Naive thymus-derived CD4-positive, alpha-beta T cell (primary cell): ENCODE measurements around the gene ZNF423. TPM values are rescaled to one million over a fixed set of nuclear protein-coding genes. Genes with fewer than 3 reads are reported as not detected.

Experiments used
- ATAC-seq: fragments of 150-1000 bp; cut with Tn5 transposase; 2 replicates; pipeline ENCODE4 v1.10.0; 2021; ENCODE audit warnings: mild to moderate bottlenecking, moderate library complexity
- CTCF ChIA-PET: fragments of 350-600 bp; sonication (Branson Sonifier 250); formaldehyde crosslinking; loops from one replicate; lab custom pipeline; 2021; ENCODE audit warnings: antibody characterized with exemption; lab: Charles Lee
- POLR2A ChIA-PET: fragments of 350-600 bp; sonication (Branson Sonifier 250); formaldehyde crosslinking; loops from one replicate; lab custom pipeline; 2021; ENCODE audit warnings: antibody characterized with exemption, inconsistent platforms; lab: Charles Lee
- DNase-seq, 9 donors: peaks; one replicate each; pipeline versions ENCODE4 v3.0.0 to v3.0.0-alpha.2; 2020 to 2022; ENCODE audit warnings: mixed read lengths in 1 of 9
- H3K27ac ChIP-seq: one replicate; pipeline ENCODE4 v1.7.0; 2013; ENCODE audit warnings: mild to moderate bottlenecking, low read depth, low read length, moderate library complexity
- H3K27me3 ChIP-seq, 2 donors: one replicate each; pipeline ENCODE4 v1.7.0; 2013; ENCODE audit warnings: low read length in 2 of 2, mild to moderate bottlenecking in 2 of 2, moderate library complexity in 2 of 2; ENCODE audit not compliant: control insufficient read depth in 2 of 2, insufficient read depth in 2 of 2
- H3K36me3 ChIP-seq, 3 experiments: 1 replicate in 2 of 3; 2 replicates in 1 of 3; pipeline ENCODE4 v1.7.0; 2013; ENCODE audit warnings: low read length in 3 of 3, mild to moderate bottlenecking in 3 of 3, moderate library complexity in 1 of 3; ENCODE audit not compliant: insufficient read depth in 3 of 3, control insufficient read depth in 2 of 3
- H3K4me1 ChIP-seq, 2 donors: one replicate each; pipeline ENCODE4 v1.7.0; 2013; ENCODE audit warnings: low read length in 2 of 2, mild to moderate bottlenecking in 2 of 2, moderate library complexity in 1 of 2; ENCODE audit not compliant: control insufficient read depth in 2 of 2, insufficient read depth in 2 of 2
- H3K4me3 ChIP-seq: 2 replicates; pipeline ENCODE4 v1.7.0; 2013; ENCODE audit warnings: mild to moderate bottlenecking, low read length
- H3K9me3 ChIP-seq, 3 experiments: 1 replicate in 2 of 3; 2 replicates in 1 of 3; pipeline ENCODE4 v1.7.0; 2013; ENCODE audit warnings: low read length in 3 of 3; ENCODE audit not compliant: control insufficient read depth in 2 of 3
- H3K27ac Mint-ChIP-seq, 9 donors: one replicate each; pipeline ENCODE4 v1.8.0; 2020 to 2022; ENCODE audit warnings: mixed read lengths in 9 of 9, mild to moderate bottlenecking in 8 of 9, moderate library complexity in 5 of 9, inconsistent platforms in 2 of 9
- H3K27me3 Mint-ChIP-seq, 5 donors: one replicate each; pipeline ENCODE4 v1.8.0; 2021 to 2022; ENCODE audit warnings: mixed read lengths in 5 of 5, mild to moderate bottlenecking in 1 of 5
- H3K36me3 Mint-ChIP-seq, 5 donors: one replicate each; pipeline ENCODE4 v1.8.0; 2020 to 2022; ENCODE audit warnings: mixed read lengths in 5 of 5, mild to moderate bottlenecking in 3 of 5, inconsistent platforms in 1 of 5
- H3K4me1 Mint-ChIP-seq, 7 donors: one replicate each; pipeline ENCODE4 v1.8.0; 2020 to 2022; ENCODE audit warnings: mixed read lengths in 7 of 7, mild to moderate bottlenecking in 3 of 7, inconsistent platforms in 1 of 7
- H3K4me3 Mint-ChIP-seq, 10 donors: one replicate each; pipeline ENCODE4 v1.8.0; 2020 to 2022; ENCODE audit warnings: mild to moderate bottlenecking in 10 of 10, mixed read lengths in 10 of 10, moderate library complexity in 6 of 10, inconsistent platforms in 2 of 10
- H3K9me3 Mint-ChIP-seq, 11 donors: one replicate each; pipeline ENCODE4 v1.8.0; 2020 to 2022; ENCODE audit warnings: mixed read lengths in 11 of 11, mild to moderate bottlenecking in 4 of 11, inconsistent platforms in 1 of 11, moderate library complexity in 1 of 11
- intact Hi-C, 2 donors: fragments of 100-400 bp; cut with micrococcal nuclease; formaldehyde crosslinking; loops; one replicate each; pipeline ENCODE4 v1.15.1; 2023
- polyA plus RNA-seq, 2 donors: library from polyadenylated mRNA; unstranded; fragments of 300-500 nt; fragmentation: Illumina TruSeq; gene quantifications; one replicate each; pipeline ENCODE4 v1.2.3, GENCODE V29; 2021
- total RNA-seq, 6 experiments: library from RNA in 5 of 6; stranded (reverse) in 5 of 6; gene quantifications; 1 replicate in 5 of 6; 2 replicates in 1 of 6; pipeline ENCODE4 v1.2.3 and lab custom pipeline; 2021 to 2026

ZNF423 gene
- total and polyA plus RNA-seq, 7 experiments from 2014 or later: not detected

DNA sequence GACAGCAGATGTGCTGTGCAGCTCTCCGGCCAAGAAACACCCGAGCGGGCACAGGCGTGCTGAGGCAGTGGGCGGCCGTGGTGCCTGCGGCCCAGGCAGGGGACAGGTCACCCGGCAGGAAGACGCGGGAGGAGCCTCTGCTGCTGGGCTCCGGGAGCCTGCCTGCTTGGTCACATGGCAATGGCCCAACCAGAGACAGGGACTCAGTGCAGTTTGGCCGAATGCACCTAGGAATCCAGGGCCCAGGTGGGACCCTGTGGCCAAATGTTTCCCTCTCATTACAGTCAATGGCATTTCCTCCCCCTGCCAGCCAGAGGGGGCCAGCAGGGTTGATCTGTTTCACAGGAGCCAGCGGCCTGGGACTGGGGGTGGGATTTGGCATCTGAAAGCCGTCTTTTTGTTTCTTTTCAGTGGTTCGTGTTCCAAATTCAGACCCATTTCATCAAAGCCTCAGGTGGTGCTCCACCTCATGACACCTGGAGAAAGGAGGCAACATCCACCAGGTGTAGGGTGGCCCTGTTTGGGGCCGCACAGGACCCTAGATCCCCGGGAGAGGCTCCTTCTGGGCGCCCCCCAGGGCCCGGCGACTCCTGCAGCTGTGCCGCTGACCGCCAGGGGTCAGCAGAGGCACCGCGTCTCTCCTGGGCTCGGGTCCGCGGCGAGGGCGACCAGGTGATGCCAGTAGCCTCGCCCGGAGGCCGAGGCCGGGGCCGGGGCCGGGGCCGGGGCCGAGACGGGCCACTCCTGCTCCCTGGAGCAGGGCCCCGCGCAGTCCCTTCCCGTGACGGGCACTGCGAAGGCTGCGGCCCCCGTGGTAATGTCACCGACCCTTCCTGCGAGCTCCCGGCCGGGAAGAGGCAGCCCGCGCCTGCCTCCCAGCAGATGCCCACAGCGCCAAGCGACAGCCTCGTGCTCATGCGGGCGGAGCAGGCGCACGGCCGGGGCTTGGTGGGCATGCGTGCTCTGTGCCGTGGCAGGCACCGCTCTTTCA, 363.8 kb downstream of the ZNF423 start:
- H3K27me3 Mint-ChIP-seq: no peaks in the 10 kb centered on the region
- no peak overlapping the region for H3K4me3 ChIP-seq
- intact Hi-C loops: loop anchor here (1.0 to 2.0 kb wide), 4 partner anchors 29 to 101 kb away; no protein-coding TSS in a partner anchor
- H3K9me3 ChIP-seq: no peaks in the 10 kb centered on the region
- H3K9me3 Mint-ChIP-seq: peaks cover 0 to 3% (median 0%) of the 10 kb centered on the region in 11 donors
- H3K27me3 ChIP-seq: no peaks in the 10 kb centered on the region
- peak in 8 of 9 donors; percentile 20 to 63 (median 40) for DNase-seq
- no peaks in the 10 kb centered on the region for H3K4me1 ChIP-seq
- ChIA-PET POLR2A (no interaction called here), CTCF (interaction anchor here (0.6 kb wide), 1 partner anchor 28 kb away, joined by 4 read pairs; no protein-coding TSS in a partner anchor)
- no peaks in the 10 kb centered on the region for H3K36me3 Mint-ChIP-seq
- H3K4me1 Mint-ChIP-seq: peaks cover 0 to 15% (median 6%) of the 10 kb centered on the region in 7 donors
- no peak overlapping the region for H3K27ac Mint-ChIP-seq
- H3K4me3 Mint-ChIP-seq: peak overlapping the region in 7 of 10 donors; percentile 12 to 66 (median 39)
- peak; percentile 60 for ATAC-seq
- H3K36me3 ChIP-seq: no peaks in the 10 kb centered on the region
- no peak overlapping the region for H3K27ac ChIP-seq

GRCh38 chr16:49491106-49491670, 364.7 kb downstream of the ZNF423 start:
- H3K9me3 ChIP-seq: no peaks in the 10 kb centered on the region
- ChIA-PET CTCF (no interaction called here), POLR2A (no interaction called here)
- H3K27me3 ChIP-seq: no peaks in the 10 kb centered on the region
- no peaks in the 10 kb centered on the region for H3K27me3 Mint-ChIP-seq
- DNase-seq: no peak
- H3K4me3 ChIP-seq: no peak overlapping the region
- H3K9me3 Mint-ChIP-seq: no peaks in the 10 kb centered on the region
- no peak for ATAC-seq
- H3K36me3 ChIP-seq: no peaks in the 10 kb centered on the region
- H3K4me3 Mint-ChIP-seq: peak overlapping the region in 2 of 10 donors; percentile 29 to 59
- no peaks in the 10 kb centered on the region for H3K4me1 ChIP-seq
- peak overlapping the region in 1 of 9 donors; percentile 70 for H3K27ac Mint-ChIP-seq
- intact Hi-C loops: no loop called here
- H3K4me1 Mint-ChIP-seq: peaks cover 0 to 15% (median 6%) of the 10 kb centered on the region in 7 donors
- no peak overlapping the region for H3K27ac ChIP-seq
- H3K36me3 Mint-ChIP-seq: no peaks in the 10 kb centered on the region

DNA sequence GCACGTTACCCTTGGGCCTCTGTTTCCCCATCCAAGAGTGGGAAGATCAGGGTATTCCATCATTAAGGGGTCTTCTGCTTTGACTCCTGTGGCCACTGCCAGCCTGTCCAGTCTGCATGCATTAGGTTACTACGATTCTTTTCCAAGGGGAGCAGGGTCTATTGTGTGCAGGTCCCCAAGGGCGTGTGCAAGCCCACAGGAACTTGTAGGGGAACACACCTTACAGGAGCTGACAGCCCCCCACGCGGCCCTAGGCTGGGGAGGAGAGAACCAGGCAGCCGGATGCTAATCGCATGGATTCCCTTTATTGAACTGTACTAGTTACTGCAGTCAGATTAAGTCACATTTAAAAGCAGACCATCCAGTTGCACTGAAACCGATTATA, 365.6 kb downstream of the ZNF423 start:
- Mint-ChIP-seq H3K27me3 (peaks cover 0 to 3% (median 0%) of the 10 kb centered on the region in 5 donors), H3K9me3 (no peaks in the 10 kb centered on the region), H3K4me3 (no peak overlapping the region), H3K27ac (no peak overlapping the region), H3K36me3 (no peaks in the 10 kb centered on the region), H3K4me1 (peaks cover 0 to 15% (median 6%) of the 10 kb centered on the region in 7 donors)
- Histone ChIP-seq H3K4me3 (no peak overlapping the region), H3K27me3 (no peaks in the 10 kb centered on the region), H3K27ac (no peak overlapping the region), H3K4me1 (no peaks in the 10 kb centered on the region), H3K9me3 (no peaks in the 10 kb centered on the region), H3K36me3 (no peaks in the 10 kb centered on the region)
- DNase-seq: no peak
- POLR2A ChIA-PET: no interaction called here
- intact Hi-C loops: loop anchor here in 1 of 2 donors (1.0 kb wide), 1 partner anchor 49 kb away; no protein-coding TSS in a partner anchor
- ATAC-seq: no peak
- CTCF ChIA-PET: no interaction called here

DNA sequence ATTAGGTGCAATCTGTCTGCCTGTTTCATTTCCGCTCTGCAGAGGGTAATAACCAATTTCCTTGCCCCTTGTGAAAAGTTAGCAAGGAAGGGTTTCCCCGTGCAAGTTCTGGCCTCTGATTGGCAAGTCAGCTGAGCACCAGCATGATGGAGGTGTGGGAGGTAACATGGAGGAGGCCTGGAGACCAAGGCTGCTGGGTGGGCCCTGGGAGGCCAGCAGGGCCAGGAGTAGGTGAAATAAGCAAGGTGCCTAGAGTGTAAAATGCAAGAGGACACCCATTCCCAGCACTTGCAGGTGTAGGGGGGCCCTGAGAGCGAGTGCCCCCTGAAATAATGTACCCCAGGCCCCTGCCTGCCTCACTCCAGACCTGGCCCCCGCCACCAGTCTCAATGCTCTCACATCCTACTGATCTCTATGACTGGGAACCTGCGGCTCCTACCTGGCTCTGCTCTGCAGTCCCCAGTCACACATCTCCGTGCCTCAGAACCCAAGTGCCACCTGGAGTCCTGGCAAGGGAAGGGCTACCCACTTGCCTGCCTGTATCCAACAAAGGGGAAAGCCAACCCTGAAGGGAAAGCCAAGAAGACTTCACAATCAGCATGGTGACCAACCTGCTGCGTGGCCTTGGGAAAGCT, 366.1 kb downstream of the ZNF423 start:
- intact Hi-C loops: loop anchor here in 1 of 2 donors (1.0 kb wide), 1 partner anchor 49 kb away; no protein-coding TSS in a partner anchor
- no peaks in the 10 kb centered on the region for H3K4me1 ChIP-seq
- POLR2A ChIA-PET: no interaction called here
- no peaks in the 10 kb centered on the region for H3K27me3 ChIP-seq
- no peaks in the 10 kb centered on the region for H3K36me3 ChIP-seq
- Mint-ChIP-seq H3K27ac (peak overlapping the region in 1 of 9 donors; percentile 4), H3K9me3 (no peaks in the 10 kb centered on the region), H3K36me3 (no peaks in the 10 kb centered on the region), H3K4me1 (peaks cover 0 to 16% (median 7%) of the 10 kb centered on the region in 7 donors), H3K4me3 (no peak overlapping the region), H3K27me3 (peaks cover 0 to 3% (median 0%) of the 10 kb centered on the region in 5 donors)
- H3K27ac ChIP-seq: no peak overlapping the region
- H3K9me3 ChIP-seq: no peaks in the 10 kb centered on the region
- no peak overlapping the region for H3K4me3 ChIP-seq
- ATAC-seq: no peak
- peak in 1 of 9 donors; percentile 20 for DNase-seq
- CTCF ChIA-PET: no interaction called here

GRCh38 chr16:49488740-49489525, 367.0 kb downstream of the ZNF423 start:
- POLR2A ChIA-PET: no interaction called here
- Mint-ChIP-seq H3K27ac (no peak overlapping the region), H3K4me1 (peaks cover 0 to 19% (median 7%) of the 10 kb centered on the region in 7 donors), H3K27me3 (peaks cover 0 to 5% (median 0%) of the 10 kb centered on the region in 5 donors), H3K36me3 (no peaks in the 10 kb centered on the region), H3K4me3 (no peak overlapping the region), H3K9me3 (no peaks in the 10 kb centered on the region)
- Histone ChIP-seq H3K4me1 (no peaks in the 10 kb centered on the region), H3K27ac (no peak overlapping the region), H3K4me3 (no peak overlapping the region), H3K27me3 (no peaks in the 10 kb centered on the region), H3K36me3 (no peaks in the 10 kb centered on the region), H3K9me3 (no peaks in the 10 kb centered on the region)
- DNase-seq: no peak
- intact Hi-C loops: no loop called here
- CTCF ChIA-PET: no interaction called here
- ATAC-seq: no peak

DNA sequence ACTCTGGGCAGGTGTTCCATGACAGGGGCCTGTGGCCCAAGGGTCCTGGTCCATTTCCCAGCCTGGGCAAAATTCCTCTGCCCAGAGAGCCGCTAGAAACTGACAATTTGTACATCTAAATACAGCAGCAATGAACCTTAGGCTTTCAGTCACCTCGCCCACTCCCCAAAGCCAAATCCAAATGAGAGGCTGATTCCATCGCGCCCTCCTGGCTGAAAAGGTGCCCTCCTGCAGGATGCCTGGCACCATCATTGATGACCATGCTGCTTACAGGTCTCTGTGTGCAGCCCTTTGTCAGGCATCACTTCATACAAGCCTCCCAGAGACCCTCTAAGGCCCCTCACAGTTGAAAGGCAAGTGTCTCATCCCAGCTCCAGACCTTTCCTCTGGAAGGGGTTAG, 367.6 kb downstream of the ZNF423 start:
- Histone ChIP-seq H3K27me3 (no peaks in the 10 kb centered on the region), H3K4me3 (no peak overlapping the region), H3K4me1 (no peaks in the 10 kb centered on the region), H3K36me3 (no peaks in the 10 kb centered on the region), H3K27ac (no peak overlapping the region), H3K9me3 (no peaks in the 10 kb centered on the region)
- Mint-ChIP-seq H3K4me3 (no peak overlapping the region), H3K9me3 (no peaks in the 10 kb centered on the region), H3K27me3 (peaks cover 0 to 5% (median 0%) of the 10 kb centered on the region in 5 donors), H3K27ac (no peak overlapping the region), H3K36me3 (no peaks in the 10 kb centered on the region), H3K4me1 (peaks cover 0 to 19% (median 9%) of the 10 kb centered on the region in 7 donors)
- no peak for ATAC-seq
- no peak for DNase-seq
- POLR2A ChIA-PET: no interaction called here
- CTCF ChIA-PET: no interaction called here
- intact Hi-C loops: no loop called here
